Endodermal cell (in vitro differentiated cells): Measurements from ENCODE around the gene BRDT. TPM values are rescaled to one million over a fixed set of nuclear protein-coding genes. Genes with fewer than 3 reads are reported as not detected.

ENCODE experiments used
- DNase-seq: peaks from one replicate; pipeline ENCODE4 v3.0.0-alpha.2; 2017
- H3K27ac ChIP-seq: 2 replicates; pipeline ENCODE4 v1.5.1; 2013; ENCODE audit warnings: mild to moderate bottlenecking, low read depth, low read length, moderate library complexity
- H3K27me3 ChIP-seq: 2 replicates; pipeline ENCODE4 v1.6.1; 2013; ENCODE audit warnings: mild to moderate bottlenecking, low read length, moderate library complexity; ENCODE audit not compliant: insufficient read depth, control insufficient read depth, poor library complexity, severe bottlenecking
- H3K36me3 ChIP-seq: 2 replicates; pipeline ENCODE4 v1.7.0; 2013; ENCODE audit warnings: mild to moderate bottlenecking, low read length, moderate library complexity; ENCODE audit not compliant: control insufficient read depth, insufficient read depth
- H3K4me1 ChIP-seq: one replicate; pipeline ENCODE4 v1.7.0; 2013; ENCODE audit warnings: low read length; ENCODE audit not compliant: control insufficient read depth, insufficient read depth
- H3K4me3 ChIP-seq: 2 replicates; pipeline ENCODE4 v1.5.1; 2013; ENCODE audit warnings: mild to moderate bottlenecking, low read length, moderate library complexity
- H3K9ac ChIP-seq: 2 replicates; pipeline ENCODE4 v1.6.1; 2013; ENCODE audit warnings: mild to moderate bottlenecking, low read length, moderate library complexity; ENCODE audit not compliant: poor library complexity, severe bottlenecking; ENCODE audit errors: extremely low read depth
- H3K9me3 ChIP-seq: 2 replicates; pipeline ENCODE4 v1.6.1; 2013; ENCODE audit warnings: mild to moderate bottlenecking, low read length, moderate library complexity; ENCODE audit not compliant: control insufficient read depth
- H3K27ac Mint-ChIP-seq: 2 replicates; pipeline ENCODE4 v1.8.0; 2020; ENCODE audit warnings: mixed read lengths
- H3K27me3 Mint-ChIP-seq: 2 replicates; pipeline ENCODE4 v1.8.0; 2021; ENCODE audit warnings: mild to moderate bottlenecking, mixed read lengths; ENCODE audit not compliant: insufficient read depth
- H3K36me3 Mint-ChIP-seq: 2 replicates; pipeline ENCODE4 v1.8.0; 2020; ENCODE audit warnings: low read depth, mixed read lengths
- H3K4me1 Mint-ChIP-seq: 2 replicates; pipeline ENCODE4 v1.8.0; 2020; ENCODE audit warnings: mixed read lengths
- H3K4me3 Mint-ChIP-seq: 2 replicates; pipeline ENCODE4 v1.8.0; 2020; ENCODE audit warnings: mild to moderate bottlenecking, moderate library complexity, mixed read lengths
- H3K9me3 Mint-ChIP-seq: 2 replicates; pipeline ENCODE4 v1.8.0; 2020; ENCODE audit warnings: mild to moderate bottlenecking, mixed read lengths
- CTCF ChIP-seq: fragments of 200-600 bp; sonication (generic); conservative IDR thresholded peaks from 2 replicates; pipeline ENCODE4 v1.5.0; 2021; ENCODE audit warnings: antibody characterized with exemption, mild to moderate bottlenecking
- WGBS, 2 experiments: methylation state at CpG; one replicate each; pipeline versions ENCODE4 v1.1.5 to v1.1.7; 2013; ENCODE audit warnings: missing lambda C conversion rate in 2 of 2, mixed read lengths in 1 of 2; ENCODE audit not compliant: insufficient coverage in 1 of 2, insufficient read length in 1 of 2; 5-methylcytosine and 5-hydroxymethylcytosine counted together
- long read RNA-seq, 4 experiments: library from polyadenylated mRNA in 2 of 4; library from RNA in 1 of 4; library from capped mRNA in 1 of 4; stranded (forward) in 3 of 4; unstranded in 1 of 4; transcript quantifications; one replicate each; pipeline ENCODE4 v2.0.0, GENCODE V29; 2020 to 2021; ENCODE audit warnings: inconsistent platforms in 1 of 4
- polyA plus RNA-seq, 2 experiments: library from polyadenylated mRNA; stranded (reverse); fragments of 50-300 nt; gene quantifications; one replicate each; pipeline ENCODE4 v1.2.3, GENCODE V29; 2013
- total RNA-seq, 2 donors: library from RNA; stranded (reverse); fragmentation: NEBNext Ultra II Directional in 1 of 2; extraction: Animal tissue kit (Norgen Biotek cat#: 25700) in 1 of 2; gene quantifications; 2 replicates in 1 of 2; 3 replicates in 1 of 2; pipeline ENCODE4 v1.2.1, GENCODE V29; 2021

The BRDT gene
- 1 to 10 TPM; 2.3 to 4.4 TPM for total RNA-seq
- 0.28 TPM for polyA plus RNA-seq (2013, experiment 1 of 2)
- polyA plus RNA-seq (2013, experiment 2 of 2) = 0.12 TPM
- long read RNA-seq, experiment 1 = 0 reads
- long read RNA-seq, experiment 2, partial matches to known transcripts = 1 of 5 reads
- long read RNA-seq, experiment 2, other reads (novel, unspliced or antisense) = 4 of 5 reads
- long read RNA-seq, experiment 3, partial matches to known transcripts = 0 of 7 reads
- long read RNA-seq, experiment 3, other reads (novel, unspliced or antisense) = 7 of 7 reads
- long read RNA-seq, experiment 4, partial matches to known transcripts = 0 of 5 reads
- long read RNA-seq, experiment 4, other reads (novel, unspliced or antisense) = 5 of 5 reads

GRCh38 chr1:91949356-91949699 is at the start of gene BRDT:
Gene BRDT, plus strand, starts transcription at chr1:91949401. Its CDS starts 13,354 bp downstream, at chr1:91962755.
- Mint-ChIP-seq H3K27ac (no peak within 1 kb of the TSS), H3K27me3 (no peaks in the 10 kb centered on the region), H3K9me3 (no peaks in the 10 kb centered on the region), H3K4me3 (no peak within 1 kb of the TSS), H3K4me1 (no peaks in the 10 kb centered on the region), H3K36me3 (peaks cover 2% of the 10 kb centered on the region)
- no peaks in the 10 kb centered on the region for H3K27me3 ChIP-seq
- no peak within 1 kb of the TSS for H3K4me3 ChIP-seq
- no peak within 1 kb of the TSS for H3K9ac ChIP-seq
- 86% methylated on average over 20 to 23 of the region's 23 CpGs for WGBS, 2 experiments
- no peak for DNase-seq
- TF ChIP-seq CTCF = no peak
- H3K27ac ChIP-seq = no peak within 1 kb of the TSS
- no peaks in the 10 kb centered on the region for H3K36me3 ChIP-seq
- H3K4me1 ChIP-seq = no peaks in the 10 kb centered on the region
- H3K9me3 ChIP-seq = no peaks in the 10 kb centered on the region

DNA sequence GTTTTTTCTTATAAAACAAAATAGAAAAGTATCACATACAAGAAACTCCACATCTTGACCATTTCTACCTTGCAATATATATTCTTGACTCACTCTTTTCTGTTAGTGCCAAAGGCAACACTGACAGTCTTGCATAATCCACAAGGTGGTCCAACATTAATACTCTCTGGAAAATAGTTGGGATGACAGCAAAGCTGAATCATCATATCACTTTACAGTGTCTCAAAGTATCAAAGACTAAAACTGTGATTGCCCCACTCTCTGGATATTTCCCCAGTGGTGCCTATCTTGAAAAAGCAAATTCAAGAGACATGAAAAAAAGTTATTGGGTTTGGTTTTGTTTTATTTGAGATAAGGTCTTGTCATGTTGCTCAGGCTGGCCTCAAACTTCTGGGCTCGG is 48.6 kb upstream of the BRDT start:
- H3K9ac ChIP-seq = no peak overlapping the region
- H3K4me3 ChIP-seq = no peak overlapping the region
- H3K27ac Mint-ChIP-seq = no peak overlapping the region
- no peak for TF ChIP-seq CTCF
- H3K9me3 Mint-ChIP-seq = no peaks in the 10 kb centered on the region
- no peaks in the 10 kb centered on the region for H3K4me1 Mint-ChIP-seq
- no peaks in the 10 kb centered on the region for H3K9me3 ChIP-seq
- H3K4me3 Mint-ChIP-seq = no peak overlapping the region
- H3K36me3 ChIP-seq = no peaks in the 10 kb centered on the region
- no peaks in the 10 kb centered on the region for H3K36me3 Mint-ChIP-seq
- H3K27me3 ChIP-seq = no peaks in the 10 kb centered on the region
- no peaks in the 10 kb centered on the region for H3K27me3 Mint-ChIP-seq
- DNase-seq = no peak
- H3K27ac ChIP-seq = no peak overlapping the region
- no peaks in the 10 kb centered on the region for H3K4me1 ChIP-seq
- 91% methylated on average over 1 of the region's 1 CpG; no CpG with 5 or more reads in 1 of the 2 experiments for WGBS, 2 experiments

GRCh38 chr1:91901231-91901630 is 48.0 kb upstream of the BRDT start:
- H3K27me3 Mint-ChIP-seq = no peaks in the 10 kb centered on the region
- Histone ChIP-seq H3K4me3 (no peak overlapping the region), H3K36me3 (no peaks in the 10 kb centered on the region), H3K27me3 (no peaks in the 10 kb centered on the region), H3K27ac (no peak overlapping the region), H3K9ac (no peak overlapping the region), H3K4me1 (no peaks in the 10 kb centered on the region), H3K9me3 (no peaks in the 10 kb centered on the region)
- no peaks in the 10 kb centered on the region for H3K9me3 Mint-ChIP-seq
- DNase-seq = no peak
- no peak for TF ChIP-seq CTCF
- H3K36me3 Mint-ChIP-seq = no peaks in the 10 kb centered on the region
- H3K27ac Mint-ChIP-seq = no peak overlapping the region
- H3K4me3 Mint-ChIP-seq = no peak overlapping the region
- H3K4me1 Mint-ChIP-seq = no peaks in the 10 kb centered on the region
